GM18861 (cell line): ENCODE measurements around the gene VAMP2.
A peak's percentile ranks its signal among the peaks of the same experiment; 100 is the strongest.

Experiments used
- ATAC-seq: cut with Tn5 transposase; IDR thresholded peaks from one replicate; pipeline ENCODE4 v1.9.1; 2021; ENCODE audit not compliant: unreplicated experiment

Gene VAMP2

DNA sequence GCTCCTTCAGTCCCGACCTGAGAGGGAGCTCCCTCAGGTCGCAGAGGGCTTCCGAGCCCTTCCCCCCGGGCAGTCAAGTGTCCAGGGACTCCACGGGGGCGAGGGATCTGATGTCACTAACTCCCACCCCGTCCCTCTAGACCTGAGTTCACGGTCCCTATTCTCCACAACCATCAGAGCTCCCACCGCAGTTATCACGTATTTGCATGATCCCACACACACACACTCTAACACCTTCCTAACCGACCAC lies 6.8 kb downstream of the VAMP2 start:
- ATAC-seq = no peak

GRCh38 chr17:8155231-8155995 lies 7.3 kb downstream of the VAMP2 start:
- ATAC-seq = no peak

GRCh38 chr17:8154608-8155155 lies 8.1 kb downstream of the VAMP2 start:
- ATAC-seq = no peak

GRCh38 chr17:8153957-8154607 lies 8.7 kb downstream of the VAMP2 start:
- ATAC-seq = no peak

- no peak for ATAC-seq
These were observed 9.2 kb downstream of the VAMP2 start for GRCh38 chr17:8153525-8153956.

- no peak for ATAC-seq
These were observed 9.7 kb downstream of the VAMP2 start for GRCh38 chr17:8153031-8153451.

- no peak for ATAC-seq
These were observed 10.5 kb downstream of the VAMP2 start, which contains the start of gene PER1 for GRCh38 chr17:8152112-8152775. PER1 (minus strand) TSS chr17:8152404; CDS start chr17:8150706, 1,698 bp downstream.

- ATAC-seq = no peak
These were observed 11.1 kb downstream of the VAMP2 start for GRCh38 chr17:8151641-8152111.

GRCh38 chr17:8151120-8151640 lies 11.6 kb downstream of the VAMP2 start:
- ATAC-seq = peak; percentile 40

DNA sequence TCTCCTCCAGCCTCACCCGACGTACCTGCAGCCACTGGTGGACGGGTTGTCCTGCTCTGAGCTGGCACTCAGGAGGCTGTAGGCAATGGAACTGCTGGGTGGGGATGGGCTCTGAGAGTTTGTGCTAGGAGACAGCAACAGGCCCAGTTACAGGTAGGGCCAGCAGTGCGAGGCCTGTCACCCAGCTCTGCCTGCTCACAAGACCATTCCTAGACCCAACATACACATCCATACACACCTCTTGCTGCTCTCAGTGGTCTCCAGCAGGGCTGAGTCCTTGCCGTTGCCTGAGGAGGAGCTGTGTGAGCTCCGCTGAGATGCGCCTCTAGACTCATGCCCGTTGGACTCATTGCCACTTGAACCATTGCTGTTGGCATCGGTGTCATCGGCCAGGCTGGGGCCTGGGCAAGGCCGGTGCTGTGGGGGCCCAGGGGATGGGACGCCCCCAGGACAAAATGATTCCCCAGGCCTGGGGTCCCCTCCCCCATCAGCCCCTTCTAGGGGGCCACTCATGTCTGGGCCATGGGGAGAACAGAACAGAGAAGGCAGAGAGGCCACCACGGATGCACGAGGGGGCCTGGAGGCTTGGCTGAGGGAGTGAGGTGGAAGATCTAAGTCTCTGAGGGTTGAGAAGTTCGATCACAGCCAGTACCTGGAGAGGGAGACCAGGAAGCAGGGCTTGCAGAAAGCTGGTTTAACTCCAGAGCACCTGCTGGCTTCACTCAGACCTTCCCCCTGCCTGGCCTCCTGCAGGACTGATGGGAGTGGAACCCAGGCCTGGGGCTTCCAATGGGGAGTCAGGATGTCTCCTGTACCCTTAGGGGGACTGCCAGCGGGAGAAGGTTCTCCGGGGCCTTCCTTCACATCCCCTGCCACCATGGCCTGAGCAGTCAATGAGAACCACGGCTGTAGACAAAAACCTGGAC lies 12.3 kb downstream of the VAMP2 start:
- ATAC-seq = no peak

DNA sequence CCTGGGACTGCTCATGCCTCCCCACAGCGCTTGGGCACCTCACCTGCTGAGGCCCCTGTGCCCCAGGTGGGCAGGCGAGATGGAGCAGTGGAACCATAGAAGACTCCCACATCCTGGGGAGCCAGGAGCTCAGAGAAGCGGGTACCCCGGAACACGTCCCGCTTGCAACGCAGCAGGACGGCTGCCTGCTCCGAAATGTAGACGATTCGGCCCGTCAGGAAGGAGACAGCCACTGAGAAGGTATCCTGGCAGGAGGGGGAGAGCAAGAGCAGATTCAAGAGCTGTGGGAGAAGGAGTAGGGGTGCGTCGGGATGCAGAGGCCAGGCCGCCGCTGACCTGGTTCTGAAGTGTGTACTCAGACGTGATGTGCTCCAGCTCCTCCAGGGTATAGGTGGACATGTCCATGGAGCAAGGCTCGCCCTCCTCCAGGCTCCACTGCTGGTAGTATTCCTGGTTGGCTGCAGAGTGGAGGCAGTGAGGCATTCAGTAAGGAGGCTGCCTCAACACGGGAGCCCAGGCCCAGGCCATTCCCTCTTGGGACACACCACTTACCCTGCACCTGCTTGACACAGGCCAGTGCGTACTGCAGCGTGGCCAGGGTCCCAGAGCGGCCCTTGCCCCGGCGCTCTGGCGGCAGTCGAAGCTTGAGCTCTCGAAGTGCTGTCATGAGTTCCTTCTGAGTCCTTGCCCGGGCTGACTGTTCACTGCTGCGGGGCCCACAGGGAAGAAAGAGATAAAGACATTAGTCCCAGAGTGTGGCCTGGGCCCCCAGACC lies 13.1 kb downstream of the VAMP2 start:
- ATAC-seq = no peak

DNA sequence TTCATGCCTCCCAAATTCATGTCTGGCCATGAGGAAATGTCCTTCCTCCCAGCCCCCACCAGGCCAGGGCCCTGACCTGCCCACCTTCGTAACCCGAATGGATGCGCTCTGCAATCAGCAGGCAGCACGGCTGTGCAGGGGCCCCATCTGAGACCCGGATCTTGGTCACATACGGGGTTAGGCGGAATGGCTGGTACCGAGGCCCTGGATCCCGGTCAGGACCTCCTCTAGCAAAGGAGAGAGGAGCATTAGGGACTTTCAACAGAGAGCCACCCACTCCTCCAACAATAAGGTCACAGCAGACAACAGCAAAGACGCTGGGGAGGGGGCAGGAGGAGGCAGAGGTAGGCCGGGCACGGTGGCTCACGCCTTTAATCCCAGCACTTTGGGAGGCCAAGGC lies 14.2 kb downstream of the VAMP2 start:
- ATAC-seq = no peak

- ATAC-seq = no peak
These were observed 14.8 kb downstream of the VAMP2 start for GRCh38 chr17:8147805-8148404.

GRCh38 chr17:8147141-8147804 lies 15.5 kb downstream of the VAMP2 start:
- no peak for ATAC-seq

GRCh38 chr17:8146381-8147140 lies 16.2 kb downstream of the VAMP2 start:
- ATAC-seq = no peak

- ATAC-seq = no peak
These were observed 16.9 kb downstream of the VAMP2 start for GRCh38 chr17:8145811-8146210.

GRCh38 chr17:8144401-8145231 lies 18.1 kb downstream of the VAMP2 start:
- no peak for ATAC-seq
